ENCODE data around the gene XRCC1. TPM values are rescaled to one million over a fixed set of nuclear protein-coding genes. Genes with fewer than 3 reads are reported as not detected.

Gene XRCC1
- total and polyA plus RNA-seq, 2 experiments from 2014 or later: 26.7 to 28.0 TPM

- peaks cover 11% of the 10 kb centered on the region for H3F3A ChIP-seq (ENCODE audit: insufficient read depth)
- H3K27ac ChIP-seq: peak overlapping the region; percentile 71
- peak; percentile 62 for DNase-seq
- H3K9ac ChIP-seq: peak overlapping the region; percentile 78
- H3K9me3 ChIP-seq (ENCODE audit: low read depth): no peaks in the 10 kb centered on the region
- H4K20me1 ChIP-seq (ENCODE audit: insufficient read depth): no peaks in the 10 kb centered on the region
- 3 to 4% methylated on average over 13 of the region's 13 CpGs for WGBS, 2 experiments (ENCODE audit: low coverage in 1 of 2, low lambda C conversion rate in 2 of 2, missing lambda C conversion rate in 2 of 2)
- peak overlapping the region; percentile 94 for H3K4me2 ChIP-seq (ENCODE audit: unreplicated experiment)
- peak overlapping the region; percentile 95; the same call in 1 of the 2 replicates for H3K4me3 ChIP-seq
- peaks cover 33% of the 10 kb centered on the region for H3K4me1 ChIP-seq (ENCODE audit: insufficient read depth)
- H3K9me2 ChIP-seq (ENCODE audit: insufficient read depth): no peaks in the 10 kb centered on the region
- H3K36me3 ChIP-seq (ENCODE audit: low read depth): no peaks in the 10 kb centered on the region
- TF ChIP-seq EZH2phosphoT487 (IDR thresholded peaks at IDR 0.05; ENCODE audit: insufficient read depth, low read depth) (no peak), EZH2 (IDR thresholded peaks at IDR 0.05; ENCODE audit: insufficient read depth, poor library complexity, severe bottlenecking) (no peak)
- in situ Hi-C loops (cut with MboI): no loop called here
- H3K79me2 ChIP-seq (ENCODE audit: insufficient read depth): peaks cover 43% of the 10 kb centered on the region
- H2AFZ ChIP-seq: peak overlapping the region; percentile 86
- H3K27me3 ChIP-seq (replicated peaks; ENCODE audit: insufficient read depth): no peaks in the 10 kb centered on the region
Observed at GRCh38 chr19:43527860-43528622, 47.3 kb downstream of the XRCC1 start.

- Histone ChIP-seq H3K79me2 (ENCODE audit: insufficient read depth) (peaks cover 51% of the 10 kb centered on the region), H3K9me2 (ENCODE audit: insufficient read depth) (no peaks in the 10 kb centered on the region), H3K27ac (peak within 1 kb of the TSS; percentile 71), H3K4me2 (ENCODE audit: unreplicated experiment) (peak within 1 kb of the TSS; percentile 94), H3K4me3 (peak within 1 kb of the TSS; percentile 95), H4K20me1 (ENCODE audit: insufficient read depth) (no peaks in the 10 kb centered on the region), H3F3A (ENCODE audit: insufficient read depth) (peaks cover 2% of the 10 kb centered on the region), H3K4me1 (ENCODE audit: insufficient read depth) (peaks cover 30% of the 10 kb centered on the region), H2AFZ (peak within 1 kb of the TSS; percentile 86), H3K9ac (peak within 1 kb of the TSS; percentile 78), H3K36me3 (ENCODE audit: low read depth) (no peaks in the 10 kb centered on the region), H3K27me3 (replicated peaks; ENCODE audit: insufficient read depth) (no peaks in the 10 kb centered on the region), H3K9me3 (ENCODE audit: low read depth) (no peaks in the 10 kb centered on the region)
- TF ChIP-seq EZH2phosphoT487 (IDR thresholded peaks at IDR 0.05; ENCODE audit: insufficient read depth, low read depth) (no peak), EZH2 (IDR thresholded peaks at IDR 0.05; ENCODE audit: insufficient read depth, poor library complexity, severe bottlenecking) (no peak)
- DNase-seq: peak; percentile 78
- in situ Hi-C loops (cut with MboI): no loop called here
- 0 to 1% methylated on average over 43 to 45 of the region's 54 CpGs for WGBS, 2 experiments (ENCODE audit: low coverage in 1 of 2, low lambda C conversion rate in 2 of 2, missing lambda C conversion rate in 2 of 2)
Observed at GRCh38 chr19:43526884-43527859, 48.2 kb downstream of the XRCC1 start, which contains the start of gene ETHE1. Gene ETHE1, minus strand, starts transcription at chr19:43527201. Its CDS starts 24 bp downstream, at chr19:43527177.

GRCh38 chr19:43525836-43526771 lies 49.2 kb downstream of the XRCC1 start:
- Histone ChIP-seq H3K4me2 (ENCODE audit: unreplicated experiment) (peak overlapping the region; percentile 94), H3K4me1 (ENCODE audit: insufficient read depth) (peaks cover 30% of the 10 kb centered on the region), H2AFZ (peak overlapping the region; percentile 86), H3F3A (ENCODE audit: insufficient read depth) (no peaks in the 10 kb centered on the region; the same call in 1 of the 2 replicates), H4K20me1 (ENCODE audit: insufficient read depth) (no peaks in the 10 kb centered on the region), H3K27ac (peak overlapping the region; percentile 71), H3K36me3 (ENCODE audit: low read depth) (no peaks in the 10 kb centered on the region), H3K9me3 (ENCODE audit: low read depth) (no peaks in the 10 kb centered on the region), H3K9ac (peak overlapping the region; percentile 78), H3K4me3 (peak overlapping the region; percentile 95), H3K79me2 (ENCODE audit: insufficient read depth) (peaks cover 62% of the 10 kb centered on the region), H3K27me3 (replicated peaks; ENCODE audit: insufficient read depth) (no peaks in the 10 kb centered on the region), H3K9me2 (ENCODE audit: insufficient read depth) (no peaks in the 10 kb centered on the region)
- TF ChIP-seq EZH2phosphoT487 (IDR thresholded peaks at IDR 0.05; ENCODE audit: insufficient read depth, low read depth) (no peak), EZH2 (IDR thresholded peaks at IDR 0.05; ENCODE audit: insufficient read depth, poor library complexity, severe bottlenecking) (no peak)
- peak; percentile 64 for DNase-seq
- 1 to 2% methylated on average over 25 to 26 of the region's 26 CpGs for WGBS, 2 experiments (ENCODE audit: low coverage in 1 of 2, low lambda C conversion rate in 2 of 2, missing lambda C conversion rate in 2 of 2)
- in situ Hi-C loops (cut with MboI): no loop called here
